Fibroblast of lung (primary cell): Measurements from ENCODE around the gene TMEM167B. TPM values are rescaled to one million over a fixed set of nuclear protein-coding genes. Genes with fewer than 3 reads are reported as not detected.
A peak's percentile ranks its signal among the peaks of the same experiment; 100 is the strongest.

Experiments
- DNase-seq, 2 donors: peaks; one replicate each; pipeline versions ENCODE4 v3.0.0 to v3.0.0-alpha.2; 2010; ENCODE audit warnings: low read depth in 2 of 2
- H2AFZ ChIP-seq: 2 replicates; pipeline ENCODE4 v1.5.1; 2012; ENCODE audit warnings: low read length, control low read depth, inconsistent platforms
- H3K27ac ChIP-seq: 2 replicates; pipeline ENCODE4 v1.5.1; 2011; ENCODE audit warnings: low read length, control low read depth; ENCODE audit not compliant: insufficient read depth
- H3K27me3 ChIP-seq: 2 replicates; pipeline ENCODE4 v1.5.1; 2011; ENCODE audit warnings: mild to moderate bottlenecking, low read length; ENCODE audit not compliant: control insufficient read depth, insufficient read depth
- H3K36me3 ChIP-seq: 2 replicates; pipeline ENCODE4 v1.5.1; 2011; ENCODE audit warnings: low read length; ENCODE audit not compliant: control insufficient read depth, insufficient read depth
- H3K4me1 ChIP-seq: 2 replicates; pipeline ENCODE4 v1.5.1; 2011; ENCODE audit warnings: low read length; ENCODE audit not compliant: control insufficient read depth, insufficient read depth; ENCODE audit errors: extremely low read depth
- H3K4me2 ChIP-seq: 2 replicates; pipeline ENCODE4 v1.5.1; 2011; ENCODE audit warnings: low read length, control low read depth; ENCODE audit not compliant: insufficient read depth; ENCODE audit errors: extremely low read depth
- H3K4me3 ChIP-seq, 4 experiments: fragments of 200-600 bp in 1 of 4; sonication (generic) in 1 of 4; replicated peaks in 1 of 4; 2 replicates each; pipeline ENCODE4 v1.5.1; 2011 to 2016; ENCODE audit warnings: low read length in 4 of 4, low read depth in 3 of 4, mild to moderate bottlenecking in 3 of 4, control low read depth in 2 of 4, inconsistent platforms in 1 of 4, mixed read lengths in 1 of 4; ENCODE audit not compliant: insufficient read depth in 1 of 4; ENCODE audit errors: control extremely low read depth in 1 of 4
- H3K79me2 ChIP-seq: 2 replicates; pipeline ENCODE4 v1.5.1; 2012; ENCODE audit warnings: mild to moderate bottlenecking, low read length, inconsistent platforms; ENCODE audit not compliant: control insufficient read depth, insufficient read depth
- H3K9ac ChIP-seq: 2 replicates; pipeline ENCODE4 v1.5.1; 2011; ENCODE audit warnings: mild to moderate bottlenecking, low read length, control low read depth; ENCODE audit not compliant: insufficient read depth
- H3K9me3 ChIP-seq: 2 replicates; pipeline ENCODE4 v1.5.1; 2012; ENCODE audit warnings: low read depth, low read length; ENCODE audit not compliant: control insufficient read depth, insufficient read depth
- H4K20me1 ChIP-seq: 2 replicates; pipeline ENCODE4 v1.5.1; 2011; ENCODE audit warnings: low read length; ENCODE audit not compliant: control insufficient read depth, insufficient read depth; ENCODE audit errors: extremely low read depth
- CTCF ChIP-seq, 2 donors: IDR thresholded peaks in 1 of 2; conservative IDR thresholded peaks in 1 of 2; 1 replicate in 1 of 2; 2 replicates in 1 of 2; pipeline ENCODE4 v1.5.1; 2011 to 2012; ENCODE audit warnings: low read length in 2 of 2, control low read depth in 1 of 2, inconsistent platforms in 1 of 2, low read depth in 1 of 2, mild to moderate bottlenecking in 1 of 2
- EZH2 ChIP-seq: IDR thresholded peaks from 2 replicates; pipeline ENCODE4 v1.5.1; 2012; ENCODE audit warnings: low read length, control low read depth, mild to moderate bottlenecking; ENCODE audit errors: missing control alignments
- polyA plus RNA-seq, 2 donors: library from polyadenylated mRNA; depleted of rRNA in 1 of 2; stranded (reverse) in 1 of 2; unstranded in 1 of 2; fragments of >200 nt; gene quantifications; 2 replicates each; pipeline ENCODE4 v1.2.1, GENCODE V29; 2011 to 2012; ENCODE audit warnings: missing spikeins in 1 of 2
- total RNA-seq: library from RNA; depleted of rRNA; stranded (reverse); fragments of >200 nt; gene quantifications from 2 replicates; pipeline ENCODE4 v1.2.1, GENCODE V29; 2014

TMEM167B gene
- total and polyA plus RNA-seq, 2 donors (not counting 1 experiment from before 2014, with no cell fraction given), result 35.3 to 52.2 TPM

- H3K79me2 ChIP-seq, result no peaks in the 10 kb centered on the region
- no peaks in the 10 kb centered on the region for H3K36me3 ChIP-seq
- H4K20me1 ChIP-seq, result no peaks in the 10 kb centered on the region
- peak overlapping the region in 1 of 4 experiments; percentile 3 for H3K4me3 ChIP-seq
- TF ChIP-seq EZH2 (peak; percentile 0), CTCF (conservative IDR thresholded peaks at IDR 0.05 in 1 of 2, IDR thresholded peaks at IDR 0.05 in 1 of 2; ENCODE audit: low read depth in 1 of 2, low read length in 2 of 2) (no peak)
- peak overlapping the region; percentile 85 for H3K4me2 ChIP-seq
- no peak for DNase-seq
- H3K27me3 ChIP-seq, result peaks cover 27% of the 10 kb centered on the region
- H3K4me1 ChIP-seq, result peaks cover 2% of the 10 kb centered on the region
- H3K9ac ChIP-seq, result no peak overlapping the region
- H3K9me3 ChIP-seq, result no peaks in the 10 kb centered on the region
- H2AFZ ChIP-seq, result no peak overlapping the region
- no peak overlapping the region for H3K27ac ChIP-seq
Observed at GRCh38 chr1:109114342-109114674, 23.7 kb downstream of the TMEM167B start.

- Histone ChIP-seq H3K27ac (no peak overlapping the region), H4K20me1 (no peaks in the 10 kb centered on the region), H3K4me2 (no peak overlapping the region), H3K27me3 (peaks cover 20% of the 10 kb centered on the region), H3K79me2 (no peaks in the 10 kb centered on the region), H3K9ac (no peak overlapping the region), H3K4me1 (peaks cover 2% of the 10 kb centered on the region), H3K9me3 (no peaks in the 10 kb centered on the region), H3K4me3 (no peak overlapping the region), H2AFZ (no peak overlapping the region), H3K36me3 (no peaks in the 10 kb centered on the region)
- TF ChIP-seq CTCF (conservative IDR thresholded peaks at IDR 0.05 in 1 of 2, IDR thresholded peaks at IDR 0.05 in 1 of 2; ENCODE audit: low read depth in 1 of 2, low read length in 2 of 2) (no peak), EZH2 (no peak)
- no peak for DNase-seq
Observed at GRCh38 chr1:109115685-109116084, 25.1 kb downstream of the TMEM167B start.

DNA sequence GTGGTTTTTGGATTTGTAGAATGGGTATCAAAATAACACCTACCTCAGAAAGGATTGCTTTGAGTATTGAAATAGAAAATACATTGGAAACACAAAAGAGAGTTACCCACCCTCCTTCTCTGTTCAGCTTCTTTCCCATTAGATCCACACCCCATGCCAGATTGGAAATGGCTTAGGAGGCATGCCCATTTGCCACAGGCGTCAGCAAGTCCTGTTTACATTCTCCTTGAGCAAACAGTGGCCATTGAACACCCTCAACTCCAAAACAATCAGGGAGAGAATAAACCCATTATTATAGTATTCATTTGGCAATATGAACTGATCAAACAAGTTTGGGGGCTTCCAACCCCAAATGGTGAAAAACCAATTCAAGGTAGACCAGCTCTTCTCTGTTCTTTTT, 25.7 kb downstream of the TMEM167B start:
- Histone ChIP-seq H4K20me1 (no peaks in the 10 kb centered on the region), H3K27me3 (peaks cover 20% of the 10 kb centered on the region), H3K36me3 (no peaks in the 10 kb centered on the region), H3K9me3 (no peaks in the 10 kb centered on the region), H3K4me2 (no peak overlapping the region), H3K4me3 (no peak overlapping the region), H3K79me2 (no peaks in the 10 kb centered on the region), H3K27ac (no peak overlapping the region), H2AFZ (no peak overlapping the region), H3K9ac (no peak overlapping the region), H3K4me1 (peaks cover 2% of the 10 kb centered on the region)
- no peak for TF ChIP-seq EZH2
- TF ChIP-seq CTCF (conservative IDR thresholded peaks at IDR 0.05 in 1 of 2, IDR thresholded peaks at IDR 0.05 in 1 of 2; ENCODE audit: low read depth in 1 of 2, low read length in 2 of 2), result no peak
- no peak for DNase-seq
